Measurements from ENCODE around the gene USP17L26.
"Not testable (repeated sequence)": the region's sequence is repeated elsewhere in the genome, so short reads cannot be mapped to it uniquely, and the experiment has no call there.

GRCh38 chr4:9343848-9344247 is 9.4 kb downstream of the USP17L26 start, which contains the start of gene USP17L27:
- not testable (repeated sequence) for TF ChIP-seq CTCF (IDR thresholded peaks at IDR 0.05; ENCODE audit: low read depth, low read length, poor library complexity, severe bottlenecking); EZH2phosphoT487 (IDR thresholded peaks at IDR 0.05; ENCODE audit: borderline replicate concordance, low read length)

Measured in DOHH2 (cell line).